Measurements from ENCODE around the gene POMZP3. TPM values are rescaled to one million over a fixed set of nuclear protein-coding genes. Genes with fewer than 3 reads are reported as not detected.
"Not testable (repeated sequence)": the region's sequence is repeated elsewhere in the genome, so short reads cannot be mapped to it uniquely, and the experiment has no call there.

POMZP3 gene
- total RNA-seq = 10 to 100 TPM; 16.5 to 17.7 TPM

- POLR2A ChIA-PET; H3K4me1 Mint-ChIP-seq (ENCODE audit: low read depth); H3K36me3 Mint-ChIP-seq (ENCODE audit: low read depth); CTCF ChIA-PET; H3K27me3 Mint-ChIP-seq (ENCODE audit: low read depth); H3K9me3 Mint-ChIP-seq (ENCODE audit: insufficient read depth): not testable (repeated sequence)
- H3K27ac Mint-ChIP-seq = peak within 1 kb of the TSS; percentile 93
- ATAC-seq = peak; percentile 93
- H3K4me3 Mint-ChIP-seq = peak within 1 kb of the TSS; percentile 88
- peak; percentile 40 for DNase-seq
These were observed at the start of gene POMZP3 for GRCh38 chr7:76626989-76627642. POMZP3 (minus strand) TSS chr7:76627279; CDS start chr7:76626064, 1,215 bp downstream.

DNA sequence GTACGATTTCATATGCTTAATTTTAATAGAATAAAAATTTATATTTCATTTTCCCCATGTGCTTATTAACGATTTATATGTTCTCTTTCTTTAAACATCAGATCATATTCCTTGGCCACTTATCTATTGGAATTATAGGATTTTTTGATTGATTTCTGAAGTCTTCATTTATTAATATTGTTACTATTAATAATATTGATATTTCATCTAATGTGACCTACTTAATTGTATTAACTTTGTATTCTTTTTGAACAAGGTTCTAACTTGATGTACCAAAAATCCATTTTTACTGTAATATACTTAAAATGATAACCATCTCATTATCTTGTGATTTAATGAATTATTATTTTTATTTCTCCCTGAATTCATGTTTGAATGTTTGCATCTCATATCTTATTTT, 48.7 kb upstream of the POMZP3 start:
- POLR2A ChIA-PET; H3K36me3 Mint-ChIP-seq (ENCODE audit: low read depth); ATAC-seq; H3K4me1 Mint-ChIP-seq (ENCODE audit: low read depth); H3K9me3 Mint-ChIP-seq (ENCODE audit: insufficient read depth); H3K4me3 Mint-ChIP-seq; H3K27ac Mint-ChIP-seq; CTCF ChIA-PET; DNase-seq: not testable (repeated sequence)
- H3K27me3 Mint-ChIP-seq (ENCODE audit: low read depth) = peaks cover 11% of the 10 kb centered on the region

GRCh38 chr7:76673346-76673745, 46.3 kb upstream of the POMZP3 start:
- POLR2A ChIA-PET; H3K4me1 Mint-ChIP-seq (ENCODE audit: low read depth); DNase-seq; H3K27ac Mint-ChIP-seq; ATAC-seq; CTCF ChIA-PET; H3K9me3 Mint-ChIP-seq (ENCODE audit: insufficient read depth); H3K36me3 Mint-ChIP-seq (ENCODE audit: low read depth); H3K4me3 Mint-ChIP-seq: not testable (repeated sequence)
- peaks cover 10% of the 10 kb centered on the region for H3K27me3 Mint-ChIP-seq (ENCODE audit: low read depth)

DNA sequence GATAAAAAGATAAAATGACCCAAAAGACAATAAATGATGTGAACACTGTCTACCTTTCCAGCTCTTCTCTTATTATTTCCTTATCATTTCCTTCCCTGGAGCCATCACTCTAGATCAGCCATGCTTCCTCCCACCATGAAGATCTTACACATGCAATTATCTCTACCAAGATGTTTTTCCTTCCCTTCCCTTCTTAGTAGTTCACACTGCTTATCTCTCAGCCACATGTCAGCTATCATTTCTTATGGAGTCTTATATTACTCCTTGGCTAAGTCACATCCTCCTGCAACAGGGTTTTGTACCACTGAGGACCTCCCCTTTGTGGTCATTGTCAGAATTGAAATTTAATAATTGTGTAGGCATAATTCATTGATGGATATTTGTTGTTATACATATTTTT, 32.1 kb upstream of the POMZP3 start:
- POLR2A ChIA-PET; CTCF ChIA-PET; DNase-seq; H3K9me3 Mint-ChIP-seq (ENCODE audit: insufficient read depth); ATAC-seq; H3K4me1 Mint-ChIP-seq (ENCODE audit: low read depth); H3K4me3 Mint-ChIP-seq; H3K27ac Mint-ChIP-seq; H3K36me3 Mint-ChIP-seq (ENCODE audit: low read depth): not testable (repeated sequence)
- H3K27me3 Mint-ChIP-seq (ENCODE audit: low read depth) = peaks cover 11% of the 10 kb centered on the region

DNA sequence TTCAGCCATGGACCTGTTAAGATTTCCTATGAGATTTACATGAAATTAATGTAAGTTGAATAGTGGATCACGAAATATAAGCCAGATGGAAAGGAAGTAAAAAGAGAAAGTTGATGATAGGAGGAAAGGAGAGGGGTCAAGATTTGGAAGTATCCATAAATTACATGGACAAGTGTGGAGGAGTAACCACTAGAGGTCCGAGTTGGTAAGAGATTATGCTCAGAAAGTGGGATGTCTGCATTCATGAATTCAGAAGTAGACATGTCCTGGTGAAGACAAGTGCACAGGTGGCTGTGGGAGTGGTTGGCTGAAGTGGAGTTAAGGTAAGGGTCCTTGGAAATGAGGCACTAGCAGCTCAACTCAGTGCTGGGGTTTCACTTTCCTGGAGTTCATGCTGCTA, 29.3 kb upstream of the POMZP3 start:
- H3K4me1 Mint-ChIP-seq (ENCODE audit: low read depth); H3K27ac Mint-ChIP-seq; H3K36me3 Mint-ChIP-seq (ENCODE audit: low read depth); H3K9me3 Mint-ChIP-seq (ENCODE audit: insufficient read depth); CTCF ChIA-PET; H3K4me3 Mint-ChIP-seq; DNase-seq; ATAC-seq; POLR2A ChIA-PET: not testable (repeated sequence)
- H3K27me3 Mint-ChIP-seq (ENCODE audit: low read depth) = peaks cover 14% of the 10 kb centered on the region

DNA sequence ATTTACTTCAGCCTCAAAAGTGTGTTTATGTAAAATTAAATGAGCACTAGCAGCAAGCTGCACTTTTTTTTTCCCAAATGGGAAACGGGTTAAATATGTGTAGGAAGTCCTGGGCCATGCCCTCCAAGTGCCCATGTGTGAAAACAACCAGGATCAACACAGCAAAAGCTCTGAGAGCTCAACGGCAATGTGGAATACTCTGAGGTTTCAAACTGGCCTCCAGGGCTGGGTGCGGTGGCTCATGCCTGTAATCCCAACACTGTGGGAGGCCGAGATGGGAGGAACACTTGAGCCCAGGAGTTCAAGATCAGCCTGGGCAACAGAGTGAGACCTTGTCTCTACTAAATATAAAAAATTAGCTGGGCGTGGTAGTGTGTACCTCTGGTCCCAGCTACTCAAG, 15.5 kb upstream of the POMZP3 start:
- POLR2A ChIA-PET; H3K36me3 Mint-ChIP-seq (ENCODE audit: low read depth); ATAC-seq; H3K9me3 Mint-ChIP-seq (ENCODE audit: insufficient read depth); H3K27me3 Mint-ChIP-seq (ENCODE audit: low read depth); CTCF ChIA-PET; H3K4me1 Mint-ChIP-seq (ENCODE audit: low read depth); H3K4me3 Mint-ChIP-seq; H3K27ac Mint-ChIP-seq; DNase-seq: not testable (repeated sequence)

DNA sequence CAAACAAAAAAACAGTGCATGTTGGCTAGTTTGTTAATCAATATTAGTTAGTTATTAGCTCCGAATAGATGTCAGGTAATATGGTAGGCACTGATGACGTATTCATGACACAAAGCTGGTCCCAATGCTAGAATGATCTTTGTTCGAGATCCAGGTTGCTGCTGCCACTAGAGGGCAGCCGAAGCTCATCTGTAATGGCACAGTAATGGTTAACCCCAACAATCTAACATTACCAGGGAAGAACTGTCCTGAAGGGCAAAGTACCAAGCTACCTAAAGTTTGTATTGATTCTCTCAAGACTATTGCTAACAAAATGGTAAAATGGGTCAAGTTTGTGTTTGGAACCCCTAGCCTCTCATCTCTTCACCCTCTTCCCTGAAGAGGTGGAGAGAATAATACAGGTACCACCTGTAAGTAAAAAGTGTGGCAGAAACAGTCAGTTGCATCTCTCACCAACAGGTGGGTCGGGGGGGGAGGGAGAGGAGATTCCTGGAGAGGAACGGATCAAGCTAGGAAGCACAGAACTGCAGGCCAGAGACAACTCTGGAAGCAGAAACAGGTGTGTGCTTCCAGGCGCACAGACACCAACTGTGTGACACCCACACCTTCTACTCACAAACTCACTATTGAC, 10.1 kb upstream of the POMZP3 start:
- CTCF ChIA-PET = interaction anchor here (0.6 kb wide), 1 partner anchor 40 kb away, joined by 3 read pairs; no protein-coding TSS in a partner anchor
- POLR2A ChIA-PET; H3K36me3 Mint-ChIP-seq (ENCODE audit: low read depth); H3K27ac Mint-ChIP-seq; DNase-seq; H3K4me3 Mint-ChIP-seq; H3K27me3 Mint-ChIP-seq (ENCODE audit: low read depth); H3K9me3 Mint-ChIP-seq (ENCODE audit: insufficient read depth); H3K4me1 Mint-ChIP-seq (ENCODE audit: low read depth): not testable (repeated sequence)
- peak; percentile 93 for ATAC-seq

GRCh38 chr7:76626581-76626980, 498 bp downstream of the POMZP3 start:
- CTCF ChIA-PET; H3K36me3 Mint-ChIP-seq (ENCODE audit: low read depth); POLR2A ChIA-PET; H3K4me1 Mint-ChIP-seq (ENCODE audit: low read depth); H3K9me3 Mint-ChIP-seq (ENCODE audit: insufficient read depth); H3K27me3 Mint-ChIP-seq (ENCODE audit: low read depth): not testable (repeated sequence)
- DNase-seq (peak; percentile 35), ATAC-seq (peak; percentile 61)
- H3K27ac Mint-ChIP-seq = peak overlapping the region; percentile 90
- peak overlapping the region; percentile 84 for H3K4me3 Mint-ChIP-seq

DNA sequence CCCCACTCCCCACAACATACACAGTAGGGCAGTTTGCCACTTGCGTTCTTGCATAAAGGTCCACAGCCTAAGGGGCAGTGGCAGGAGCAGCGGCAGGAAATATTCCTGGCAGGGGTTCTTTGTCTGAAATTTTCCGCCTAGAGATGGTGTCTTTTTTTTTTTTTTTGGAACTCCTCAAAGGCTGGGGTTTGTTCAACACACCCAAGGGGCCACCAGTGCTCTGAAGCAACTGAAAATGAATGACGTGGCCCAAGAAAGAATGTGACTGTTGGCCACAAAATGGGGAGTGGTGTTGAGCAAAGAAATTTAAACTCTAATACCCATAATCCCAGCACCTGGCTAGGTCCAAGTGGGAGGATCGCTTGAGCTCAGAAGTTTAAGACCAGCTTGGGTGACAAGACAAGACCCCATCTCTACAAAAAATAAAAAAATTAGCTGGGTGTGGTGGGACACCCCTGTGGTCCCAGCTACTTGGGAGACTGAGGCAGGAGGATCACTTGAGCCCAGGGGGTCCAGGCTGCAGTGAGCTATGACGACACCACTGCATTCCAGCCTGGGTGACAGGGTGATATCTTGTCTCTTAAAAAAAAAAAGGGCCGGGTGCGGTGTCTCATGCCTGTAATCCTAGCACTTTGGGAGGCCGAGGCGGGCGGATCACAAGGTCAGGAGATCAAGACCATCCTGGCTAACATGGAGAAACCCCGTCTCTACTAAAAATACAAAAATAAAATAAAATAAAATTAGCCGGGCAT, 7.5 kb downstream of the POMZP3 start:
- POLR2A ChIA-PET; H3K27ac Mint-ChIP-seq; H3K27me3 Mint-ChIP-seq (ENCODE audit: low read depth); DNase-seq; CTCF ChIA-PET; ATAC-seq; H3K4me1 Mint-ChIP-seq (ENCODE audit: low read depth); H3K4me3 Mint-ChIP-seq; H3K9me3 Mint-ChIP-seq (ENCODE audit: insufficient read depth): not testable (repeated sequence)
- H3K36me3 Mint-ChIP-seq (ENCODE audit: low read depth) = peaks cover 14% of the 10 kb centered on the region

- CTCF ChIA-PET, ATAC-seq: not testable (repeated sequence)
These were observed 13.3 kb downstream of the POMZP3 start for GRCh38 chr7:76613783-76614182.

DNA sequence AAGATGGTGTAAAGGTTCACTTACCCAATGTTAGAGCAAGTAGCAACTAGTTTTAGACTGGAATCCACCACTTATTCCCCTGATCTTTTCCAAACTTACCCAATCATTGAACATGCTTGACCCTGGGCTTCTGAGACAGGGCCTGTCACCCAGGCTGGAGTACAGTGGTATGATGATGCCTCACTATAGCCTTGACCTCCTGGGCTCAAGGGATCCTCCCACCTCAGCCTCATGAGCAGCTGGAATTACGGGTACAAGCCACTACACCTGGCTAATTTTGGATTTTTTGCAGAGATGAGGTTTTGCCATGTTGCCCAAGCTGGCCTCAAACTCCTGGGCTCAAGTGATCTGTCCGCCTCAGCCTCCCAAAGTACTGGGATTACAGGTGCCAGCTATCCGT, 14.8 kb downstream of the POMZP3 start:
- ATAC-seq; H3K27me3 Mint-ChIP-seq (ENCODE audit: low read depth); CTCF ChIA-PET; H3K36me3 Mint-ChIP-seq (ENCODE audit: low read depth); H3K4me3 Mint-ChIP-seq; DNase-seq; H3K27ac Mint-ChIP-seq; POLR2A ChIA-PET; H3K9me3 Mint-ChIP-seq (ENCODE audit: insufficient read depth): not testable (repeated sequence)
- H3K4me1 Mint-ChIP-seq (ENCODE audit: low read depth) = peaks cover 11% of the 10 kb centered on the region

More at GRCh38 chr7:76613783-76614182, 13.3 kb downstream of the POMZP3 start:
- H3K27me3 Mint-ChIP-seq (ENCODE audit: low read depth); H3K9me3 Mint-ChIP-seq (ENCODE audit: insufficient read depth); H3K4me3 Mint-ChIP-seq; POLR2A ChIA-PET; H3K36me3 Mint-ChIP-seq (ENCODE audit: low read depth); H3K27ac Mint-ChIP-seq; H3K4me1 Mint-ChIP-seq (ENCODE audit: low read depth): not testable (repeated sequence)
- peak; percentile 42 for DNase-seq

DNA sequence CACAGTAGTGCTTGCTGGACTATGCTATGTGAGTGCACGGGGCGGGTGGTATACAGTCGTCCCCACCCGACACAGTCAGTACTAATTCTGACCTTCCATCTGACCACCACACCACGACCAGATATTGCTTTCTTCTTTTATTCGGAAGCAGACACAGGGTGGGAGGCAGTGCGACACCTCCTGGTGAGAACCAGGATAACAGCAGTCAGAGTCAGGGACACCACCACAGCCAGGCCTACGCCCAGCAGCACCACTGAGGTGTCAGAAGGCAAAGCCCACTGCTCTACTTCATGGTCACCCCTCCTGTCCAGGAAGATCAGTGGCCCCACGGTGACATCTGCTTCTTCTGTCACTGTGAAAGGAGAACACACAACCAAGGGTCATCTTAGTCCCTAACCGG, 17.2 kb downstream of the POMZP3 start:
- H3K27ac Mint-ChIP-seq; H3K4me3 Mint-ChIP-seq; DNase-seq; POLR2A ChIA-PET; H3K36me3 Mint-ChIP-seq (ENCODE audit: low read depth); H3K9me3 Mint-ChIP-seq (ENCODE audit: insufficient read depth); CTCF ChIA-PET; H3K27me3 Mint-ChIP-seq (ENCODE audit: low read depth): not testable (repeated sequence)
- ATAC-seq = peak; percentile 49
- peaks cover 21% of the 10 kb centered on the region for H3K4me1 Mint-ChIP-seq (ENCODE audit: low read depth)

Measured in activated CD8-positive, alpha-beta T cell treated with anti-CD3 and anti-CD28 coated beads, Interleukin-2, amount 10 ng/mL, durations not matched to agents 7 days and 5 days (primary cell).